ENCODE data around the gene ITGB8.

DNA sequence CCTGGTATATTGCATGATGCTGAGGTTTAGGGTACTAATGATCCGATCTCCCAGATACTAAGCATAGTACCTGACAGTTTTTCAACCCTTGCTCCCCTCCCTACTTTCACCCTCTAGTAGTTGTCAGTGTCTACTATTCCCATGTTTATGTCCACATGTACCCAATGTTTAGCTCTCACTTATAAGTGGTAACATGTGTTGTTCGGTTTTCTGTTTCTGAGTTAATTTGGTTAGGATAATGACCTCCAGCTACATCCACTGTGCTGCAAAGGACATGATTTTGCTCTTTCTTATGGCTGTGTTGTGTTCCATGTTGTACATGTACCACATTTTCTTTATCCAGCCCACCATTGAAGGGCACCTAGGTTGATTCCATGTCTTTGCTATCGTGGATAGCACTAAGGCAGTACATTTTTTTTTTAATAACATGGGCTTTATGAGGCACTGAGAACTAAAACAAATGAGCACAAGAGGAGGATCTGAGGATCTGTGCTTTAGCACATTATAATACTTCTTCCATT is 28.1 kb downstream of the ITGB8 start:
- TF ChIP-seq SUZ12 (IDR thresholded peaks at IDR 0.05; ENCODE audit: extremely low read depth, insufficient read depth, insufficient read length): no peak
- TF ChIP-seq ZNF274 (IDR thresholded peaks at IDR 0.05; ENCODE audit: low read depth, low read length): no peak
